Upper lobe of right lung (tissue), 1 donor: ENCODE results near the gene TFDP2. TPM values are rescaled to one million over a fixed set of nuclear protein-coding genes. Genes with fewer than 3 reads are reported as not detected.
"Not testable (repeated sequence)": the region's sequence is repeated elsewhere in the genome, so short reads cannot be mapped to it uniquely, and the experiment has no call there.

Experiments
- ATAC-seq: fragments of 200-7000 bp; cut with Tn5 transposase; one replicate; pipeline ENCODE4 v1.9.1; 2020; ENCODE audit warnings: mild to moderate bottlenecking, moderate library complexity
- DNase-seq: peaks from one replicate; pipeline ENCODE4 v3.0.0-alpha.2; 2020
- H3K27ac ChIP-seq: fragments of 200-600 bp; one replicate; pipeline ENCODE4 v1.8.0; 2022
- H3K27me3 ChIP-seq: fragments of 200-600 bp; one replicate; pipeline ENCODE4 v1.8.0; 2022; ENCODE audit warnings: mild to moderate bottlenecking
- H3K36me3 ChIP-seq: fragments of 200-600 bp; one replicate; pipeline ENCODE4 v1.8.0; 2022
- H3K4me1 ChIP-seq: fragments of 200-600 bp; one replicate; pipeline ENCODE4 v1.8.0; 2022
- H3K4me3 ChIP-seq: fragments of 200-600 bp; one replicate; pipeline ENCODE4 v1.8.0; 2022; ENCODE audit warnings: mild to moderate bottlenecking
- H3K9me3 ChIP-seq: fragments of 200-600 bp; one replicate; pipeline ENCODE4 v1.8.0; 2022
- CTCF ChIP-seq: fragments of 200-600 bp; IDR thresholded peaks from one replicate; pipeline ENCODE4 v1.8.0; 2022; ENCODE audit warnings: antibody characterized with exemption
- intact Hi-C: fragments of 100-400 bp; cut with DNase I; formaldehyde crosslinking; loops from one replicate; pipeline ENCODE4 v1.11.0; 2022
- total RNA-seq: library from RNA; stranded (reverse); fragmentation: NEBNext Ultra II Directional; extraction: Animal tissue kit (Norgen Biotek cat#: 25700); gene quantifications from one replicate; pipeline ENCODE4 v1.2.1, GENCODE V29; 2021
- donor health status: DM: no; HTN: yes; CAD: no; lungs with severe emphysema.

TFDP2 gene
- total RNA-seq, 1 donor from 2014 or later, result 26.7 TPM

GRCh38 chr3:142151240-142151639 is 1.9 kb upstream of the TFDP2 start:
- ATAC-seq (no peak), DNase-seq (no peak)
- Histone ChIP-seq H3K9me3 (no peaks in the 10 kb centered on the region), H3K4me3 (no peak overlapping the region), H3K27me3 (no peaks in the 10 kb centered on the region), H3K4me1 (peaks cover 13% of the 10 kb centered on the region), H3K36me3 (no peaks in the 10 kb centered on the region), H3K27ac (no peak overlapping the region)
- no peak for TF ChIP-seq CTCF
- intact Hi-C loops, result no loop called here

GRCh38 chr3:142150271-142150670 is 927 bp upstream of the TFDP2 start:
- ATAC-seq (no peak), DNase-seq (no peak)
- no peak for TF ChIP-seq CTCF
- Histone ChIP-seq H3K9me3 (no peaks in the 10 kb centered on the region), H3K4me3 (no peak overlapping the region), H3K4me1 (peaks cover 13% of the 10 kb centered on the region), H3K36me3 (no peaks in the 10 kb centered on the region), H3K27me3 (no peaks in the 10 kb centered on the region), H3K27ac (no peak overlapping the region)
- intact Hi-C loops, result no loop called here

GRCh38 chr3:142149673-142149992 is 289 bp upstream of the TFDP2 start:
- DNase-seq (no peak), ATAC-seq (no peak)
- Histone ChIP-seq H3K27me3 (no peaks in the 10 kb centered on the region), H3K27ac (peak overlapping the region; percentile 80), H3K4me1 (peaks cover 13% of the 10 kb centered on the region), H3K9me3 (no peaks in the 10 kb centered on the region), H3K36me3 (no peaks in the 10 kb centered on the region), H3K4me3 (peak overlapping the region; percentile 77)
- no peak for TF ChIP-seq CTCF
- intact Hi-C loops, result no loop called here

- H3K27ac ChIP-seq, result peak overlapping the region; percentile 80
- H3K27me3 ChIP-seq, result no peaks in the 10 kb centered on the region
- DNase-seq (no peak), ATAC-seq (no peak)
- no peaks in the 10 kb centered on the region for H3K9me3 ChIP-seq
- intact Hi-C loops, result no loop called here
- H3K36me3 ChIP-seq, result no peaks in the 10 kb centered on the region
- H3K4me1 ChIP-seq, result peaks cover 13% of the 10 kb centered on the region
- peak overlapping the region; percentile 77 for H3K4me3 ChIP-seq
- no peak for TF ChIP-seq CTCF
These were observed 1.1 kb downstream of the TFDP2 start for GRCh38 chr3:142148044-142148791.

- H3K4me3 ChIP-seq, intact Hi-C loops, DNase-seq, H3K27ac ChIP-seq, H3K36me3 ChIP-seq, ATAC-seq, H3K9me3 ChIP-seq, H3K27me3 ChIP-seq: not testable (repeated sequence)
- H3K4me1 ChIP-seq, result peaks cover 13% of the 10 kb centered on the region
These were observed 4.8 kb downstream of the TFDP2 start for GRCh38 chr3:142144587-142144986.

GRCh38 chr3:142140608-142141285 is 8.6 kb downstream of the TFDP2 start:
- H3K27ac ChIP-seq, H3K4me1 ChIP-seq, H3K27me3 ChIP-seq, H3K4me3 ChIP-seq, intact Hi-C loops, DNase-seq, ATAC-seq, H3K36me3 ChIP-seq, H3K9me3 ChIP-seq: not testable (repeated sequence)

- intact Hi-C loops, ATAC-seq, H3K9me3 ChIP-seq, H3K4me1 ChIP-seq, H3K36me3 ChIP-seq, DNase-seq, H3K27ac ChIP-seq, H3K27me3 ChIP-seq, H3K4me3 ChIP-seq: not testable (repeated sequence)
These were observed 12.3 kb downstream of the TFDP2 start for GRCh38 chr3:142137089-142137488.
